Naive thymus-derived CD8-positive, alpha-beta T cell (primary cell): ENCODE results near the gene PRPF38B. TPM values are rescaled to one million over a fixed set of nuclear protein-coding genes. Genes with fewer than 3 reads are reported as not detected.
"Not testable (repeated sequence)": the region's sequence is repeated elsewhere in the genome, so short reads cannot be mapped to it uniquely, and the experiment has no call there.

Experiments
- ATAC-seq, 2 donors: fragments of 150-1000 bp; cut with Tn5 transposase in 1 of 2; sonication (Bioruptor Pico), chemical (Tn5 transposase) in 1 of 2; 1 replicate in 1 of 2; 2 replicates in 1 of 2; pipeline ENCODE4 v1.10.0; 2021; ENCODE audit warnings: mild to moderate bottlenecking in 2 of 2, moderate library complexity in 2 of 2
- POLR2A ChIA-PET: fragments of 350-600 bp; sonication (Branson Sonifier 250); formaldehyde crosslinking; loops from one replicate; lab custom pipeline; 2021; ENCODE audit warnings: antibody characterized with exemption; lab: Charles Lee
- DNase-seq, 10 donors: peaks; one replicate each; pipeline versions ENCODE4 v3.0.0 to v3.0.0-alpha.2; 2020 to 2022
- H3K27ac Mint-ChIP-seq, 10 donors: one replicate each; pipeline ENCODE4 v1.8.0; 2020 to 2022; ENCODE audit warnings: mild to moderate bottlenecking in 10 of 10, mixed read lengths in 10 of 10, moderate library complexity in 4 of 10, inconsistent platforms in 1 of 10
- H3K27me3 Mint-ChIP-seq, 5 donors: one replicate each; pipeline ENCODE4 v1.8.0; 2021 to 2022; ENCODE audit warnings: mixed read lengths in 5 of 5
- H3K36me3 Mint-ChIP-seq, 3 donors: one replicate each; pipeline ENCODE4 v1.8.0; 2020 to 2022; ENCODE audit warnings: mixed read lengths in 3 of 3, mild to moderate bottlenecking in 2 of 3, inconsistent platforms in 1 of 3
- H3K4me1 Mint-ChIP-seq, 4 donors: one replicate each; pipeline ENCODE4 v1.8.0; 2021 to 2022; ENCODE audit warnings: mixed read lengths in 4 of 4
- H3K4me3 Mint-ChIP-seq, 10 donors: one replicate each; pipeline ENCODE4 v1.8.0; 2020 to 2022; ENCODE audit warnings: mild to moderate bottlenecking in 10 of 10, mixed read lengths in 10 of 10, moderate library complexity in 6 of 10, inconsistent platforms in 1 of 10
- H3K9me3 Mint-ChIP-seq, 9 donors: one replicate each; pipeline ENCODE4 v1.8.0; 2020 to 2022; ENCODE audit warnings: mixed read lengths in 9 of 9, mild to moderate bottlenecking in 3 of 9, inconsistent platforms in 1 of 9, moderate library complexity in 1 of 9
- polyA plus RNA-seq, 3 donors: library from polyadenylated mRNA; unstranded; fragments of 300-500 nt; fragmentation: Illumina TruSeq; gene quantifications; one replicate each; pipeline ENCODE4 v1.2.3, GENCODE V29; 2021
- total RNA-seq, 8 experiments: library from RNA in 2 of 8; stranded (reverse) in 2 of 8; gene quantifications; one replicate each; pipeline ENCODE4 v1.2.3 and lab custom pipeline; 2021 to 2026

The PRPF38B gene
- total and polyA plus RNA-seq, 5 experiments from 2014 or later: 18.9 to 146 (median 21.7) TPM

- no peak overlapping the region for H3K27ac Mint-ChIP-seq
- POLR2A ChIA-PET: interaction anchor here (1.7 kb wide), 1 partner anchor 25 kb away, joined by 4 read pairs; the partner anchor contains the start of gene HENMT1
- ATAC-seq (no peak), DNase-seq (no peak)
- H3K9me3 Mint-ChIP-seq: no peaks in the 10 kb centered on the region
- H3K27me3 Mint-ChIP-seq: peaks cover 0 to 3% (median 0%) of the 10 kb centered on the region in 5 donors
- no peak overlapping the region for H3K4me3 Mint-ChIP-seq
- no peaks in the 10 kb centered on the region for H3K36me3 Mint-ChIP-seq
- H3K4me1 Mint-ChIP-seq: peaks cover 2 to 6% (median 5%) of the 10 kb centered on the region in 4 donors
Observed at GRCh38 chr1:108685529-108685928, 6.6 kb upstream of the PRPF38B start.

GRCh38 chr1:108686614-108687313, 5.3 kb upstream of the PRPF38B start:
- Mint-ChIP-seq H3K4me1 (peaks cover 14 to 18% (median 16%) of the 10 kb centered on the region in 4 donors), H3K9me3 (no peaks in the 10 kb centered on the region), H3K27me3 (peaks cover 0 to 2% (median 0%) of the 10 kb centered on the region in 5 donors), H3K4me3 (no peak overlapping the region), H3K27ac (peak overlapping the region in 1 of 10 donors; percentile 43), H3K36me3 (no peaks in the 10 kb centered on the region)
- DNase-seq (no peak), ATAC-seq (no peak)
- POLR2A ChIA-PET: no interaction called here

GRCh38 chr1:108691128-108691941, 775 bp upstream of the PRPF38B start:
- no peaks in the 10 kb centered on the region for H3K27me3 Mint-ChIP-seq
- peak overlapping the region; percentile 87 to 100 (median 96) for H3K4me3 Mint-ChIP-seq
- no peaks in the 10 kb centered on the region for H3K9me3 Mint-ChIP-seq
- H3K27ac Mint-ChIP-seq: peak overlapping the region; percentile 95 to 99 (median 98)
- POLR2A ChIA-PET: interaction anchor here (0.8 to 5.6 kb wide), 30 partner anchors 9 to 491 kb away, joined by 3 to 366 read pairs (median 8); partner anchors contain the start of genes CLCC1, EEIG2, HENMT1 and SLC25A24
- ATAC-seq (no peak), DNase-seq (no peak)
- peaks cover 18 to 42% (median 36%) of the 10 kb centered on the region in 4 donors for H3K4me1 Mint-ChIP-seq
- peaks cover 0 to 26% (median 11%) of the 10 kb centered on the region in 3 donors for H3K36me3 Mint-ChIP-seq

GRCh38 chr1:108692724-108693655, 880 bp downstream of the PRPF38B start:
- Mint-ChIP-seq H3K9me3 (no peaks in the 10 kb centered on the region), H3K4me1 (peaks cover 18 to 59% (median 48%) of the 10 kb centered on the region in 4 donors), H3K27ac (peak overlapping the region; percentile 95 to 99 (median 98)), H3K36me3 (peaks cover 0 to 42% (median 24%) of the 10 kb centered on the region in 3 donors), H3K27me3 (no peaks in the 10 kb centered on the region), H3K4me3 (peak overlapping the region; percentile 87 to 100 (median 96))
- peak; percentile 79 to 84 for ATAC-seq
- POLR2A ChIA-PET: interaction anchor here (0.6 to 5.6 kb wide), 40 partner anchors 8 to 1647 kb away, joined by 3 to 366 read pairs (median 6); partner anchors contain the start of genes CLCC1, EEIG2, GPSM2 and HENMT1
- peak in 9 of 10 donors; percentile 54 to 95 (median 89) for DNase-seq

- Mint-ChIP-seq H3K27ac (peak overlapping the region; percentile 47 to 97 (median 90)), H3K9me3 (no peaks in the 10 kb centered on the region), H3K4me1 (peaks cover 29 to 75% (median 66%) of the 10 kb centered on the region in 4 donors), H3K36me3 (peaks cover 0 to 68% (median 45%) of the 10 kb centered on the region in 3 donors), H3K27me3 (no peaks in the 10 kb centered on the region), H3K4me3 (peak overlapping the region; percentile 56 to 100 (median 78))
- ATAC-seq (no peak), DNase-seq (no peak)
- POLR2A ChIA-PET: interaction anchor here (5.2 to 5.6 kb wide), 3 partner anchors 11 to 49 kb away, joined by 122 to 366 read pairs (median 249); partner anchors contain the start of gene HENMT1
Observed at GRCh38 chr1:108695535-108695934, 3.4 kb downstream of the PRPF38B start.

GRCh38 chr1:108699375-108700332, 7.5 kb downstream of the PRPF38B start:
- peaks cover 17 to 88% (median 53%) of the 10 kb centered on the region in 4 donors for H3K4me1 Mint-ChIP-seq
- peak overlapping the region; percentile 80 to 97 (median 91) for H3K27ac Mint-ChIP-seq
- H3K9me3 Mint-ChIP-seq: no peaks in the 10 kb centered on the region
- no peak for ATAC-seq
- POLR2A ChIA-PET: no interaction called here
- H3K36me3 Mint-ChIP-seq: peaks cover 0 to 65% (median 45%) of the 10 kb centered on the region in 3 donors
- peak overlapping the region; percentile 55 to 81 (median 69) for H3K4me3 Mint-ChIP-seq
- no peak for DNase-seq
- no peaks in the 10 kb centered on the region for H3K27me3 Mint-ChIP-seq

- ATAC-seq: peak in 1 of 2 donors; percentile 16
- Mint-ChIP-seq H3K4me1 (peaks cover 21 to 86% (median 55%) of the 10 kb centered on the region in 4 donors), H3K27ac (peak overlapping the region; percentile 9 to 97 (median 68)), H3K4me3 (no peak overlapping the region), H3K36me3 (peaks cover 0 to 52% (median 40%) of the 10 kb centered on the region in 3 donors), H3K27me3 (no peaks in the 10 kb centered on the region), H3K9me3 (no peaks in the 10 kb centered on the region)
- DNase-seq: peak in 3 of 10 donors; percentile 6 to 22 (median 21)
- POLR2A ChIA-PET: interaction anchor here (0.6 to 9.8 kb wide), 3 partner anchors 8 to 505 kb away, joined by 3 to 122 read pairs (median 5); partner anchors contain the start of gene PRPF38B
Observed at GRCh38 chr1:108701176-108701849, 9.2 kb downstream of the PRPF38B start.

- not testable (repeated sequence) for DNase-seq, H3K27me3 Mint-ChIP-seq, ATAC-seq, H3K9me3 Mint-ChIP-seq
- Mint-ChIP-seq H3K36me3 (peaks cover 0 to 45% (median 33%) of the 10 kb centered on the region in 3 donors), H3K27ac (peak overlapping the region in 8 of 10 donors; percentile 9 to 97 (median 60)), H3K4me1 (peaks cover 21 to 78% (median 50%) of the 10 kb centered on the region in 4 donors), H3K4me3 (peak overlapping the region in 1 of 10 donors; percentile 20)
- POLR2A ChIA-PET: interaction anchor here (9.8 kb wide), 1 partner anchor 9 kb away, joined by 122 read pairs; the partner anchor contains the start of gene PRPF38B
Observed at GRCh38 chr1:108702109-108702508, 10.0 kb downstream of the PRPF38B start.

GRCh38 chr1:108703939-108704338, 11.8 kb downstream of the PRPF38B start:
- Mint-ChIP-seq H3K36me3 (peaks cover 0 to 26% (median 21%) of the 10 kb centered on the region in 3 donors), H3K4me1 (peaks cover 27 to 66% (median 42%) of the 10 kb centered on the region in 4 donors), H3K27ac (peak overlapping the region; percentile 79 to 97 (median 88)), H3K27me3 (no peaks in the 10 kb centered on the region), H3K9me3 (no peaks in the 10 kb centered on the region), H3K4me3 (peak overlapping the region in 9 of 10 donors; percentile 30 to 82 (median 65))
- peak; percentile 41 to 69 for ATAC-seq
- POLR2A ChIA-PET: interaction anchor here (0.5 to 9.8 kb wide), 3 partner anchors 8 to 62 kb away, joined by 3 to 122 read pairs (median 3); partner anchors contain the start of gene PRPF38B
- peak in 5 of 10 donors; percentile 17 to 52 (median 35) for DNase-seq

- peak overlapping the region in 9 of 10 donors; percentile 63 to 97 (median 88) for H3K27ac Mint-ChIP-seq
- POLR2A ChIA-PET: interaction anchor here (0.5 to 9.8 kb wide), 3 partner anchors 8 to 61 kb away, joined by 3 to 122 read pairs (median 3); partner anchors contain the start of genes FNDC7 and PRPF38B
- no peak for DNase-seq
- no peaks in the 10 kb centered on the region for H3K27me3 Mint-ChIP-seq
- no peaks in the 10 kb centered on the region for H3K9me3 Mint-ChIP-seq
- peaks cover 0 to 21% (median 15%) of the 10 kb centered on the region in 3 donors for H3K36me3 Mint-ChIP-seq
- H3K4me3 Mint-ChIP-seq: peak overlapping the region in 3 of 10 donors; percentile 30 to 82 (median 71)
- no peak for ATAC-seq
- H3K4me1 Mint-ChIP-seq: peaks cover 23 to 63% (median 42%) of the 10 kb centered on the region in 4 donors
Observed at GRCh38 chr1:108704496-108704895, 12.4 kb downstream of the PRPF38B start.
